ENCODE data around the gene LDLRAP1. TPM values are rescaled to one million over a fixed set of nuclear protein-coding genes. Genes with fewer than 3 reads are reported as not detected.

The LDLRAP1 gene
- total RNA-seq, 1 donor from 2014 or later = 23.5 TPM

- H3K4me1 Mint-ChIP-seq (ENCODE audit: low read depth) = peaks cover 40% of the 10 kb centered on the region
- no peaks in the 10 kb centered on the region for H3K9me3 Mint-ChIP-seq (ENCODE audit: low read depth)
- peaks cover 3% of the 10 kb centered on the region for H3K36me3 Mint-ChIP-seq (ENCODE audit: low read depth)
- DNase-seq (ENCODE audit: low spot score) = no peak
- H3K27me3 Mint-ChIP-seq (ENCODE audit: low read depth) = no peaks in the 10 kb centered on the region
- H3K27ac Mint-ChIP-seq (ENCODE audit: unreplicated experiment) = no peak overlapping the region
- H3K4me3 Mint-ChIP-seq (ENCODE audit: unreplicated experiment) = no peak overlapping the region
- TF ChIP-seq, protein P1, sequence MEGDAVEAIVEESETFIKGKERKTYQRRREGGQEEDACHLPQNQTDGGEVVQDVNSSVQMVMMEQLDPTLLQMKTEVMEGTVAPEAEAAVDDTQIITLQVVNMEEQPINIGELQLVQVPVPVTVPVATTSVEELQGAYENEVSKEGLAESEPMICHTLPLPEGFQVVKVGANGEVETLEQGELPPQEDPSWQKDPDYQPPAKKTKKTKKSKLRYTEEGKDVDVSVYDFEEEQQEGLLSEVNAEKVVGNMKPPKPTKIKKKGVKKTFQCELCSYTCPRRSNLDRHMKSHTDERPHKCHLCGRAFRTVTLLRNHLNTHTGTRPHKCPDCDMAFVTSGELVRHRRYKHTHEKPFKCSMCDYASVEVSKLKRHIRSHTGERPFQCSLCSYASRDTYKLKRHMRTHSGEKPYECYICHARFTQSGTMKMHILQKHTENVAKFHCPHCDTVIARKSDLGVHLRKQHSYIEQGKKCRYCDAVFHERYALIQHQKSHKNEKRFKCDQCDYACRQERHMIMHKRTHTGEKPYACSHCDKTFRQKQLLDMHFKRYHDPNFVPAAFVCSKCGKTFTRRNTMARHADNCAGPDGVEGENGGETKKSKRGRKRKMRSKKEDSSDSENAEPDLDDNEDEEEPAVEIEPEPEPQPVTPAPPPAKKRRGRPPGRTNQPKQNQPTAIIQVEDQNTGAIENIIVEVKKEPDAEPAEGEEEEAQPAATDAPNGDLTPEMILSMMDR (IDR thresholded peaks at IDR 0.05) = no peak
These were observed 10.5 kb downstream of the LDLRAP1 start for GRCh38 chr1:25553749-25554429.

DNA sequence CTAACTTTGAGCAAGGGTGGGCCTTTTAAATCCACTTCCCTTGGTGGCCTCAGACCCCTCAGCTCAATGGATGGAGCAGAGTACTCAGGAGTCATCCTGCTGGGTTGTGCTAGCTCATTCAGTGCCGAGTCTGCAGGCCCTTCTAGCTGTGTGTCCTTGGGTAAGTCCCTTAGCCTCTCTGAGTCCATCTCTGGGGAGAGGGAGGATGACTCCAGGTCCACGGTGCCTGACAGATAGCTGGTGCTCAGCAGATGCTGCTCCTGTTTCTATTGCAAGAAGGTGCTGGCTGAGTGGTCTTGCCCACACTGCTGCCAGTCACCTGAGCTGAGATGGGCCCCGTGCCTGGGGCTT, 11.0 kb downstream of the LDLRAP1 start:
- TF ChIP-seq, protein P1 (IDR thresholded peaks at IDR 0.05) = no peak
- Mint-ChIP-seq H3K27ac (ENCODE audit: unreplicated experiment) (no peak overlapping the region), H3K4me1 (ENCODE audit: low read depth) (peaks cover 35% of the 10 kb centered on the region), H3K4me3 (ENCODE audit: unreplicated experiment) (no peak overlapping the region), H3K9me3 (ENCODE audit: low read depth) (no peaks in the 10 kb centered on the region), H3K36me3 (ENCODE audit: low read depth) (peaks cover 6% of the 10 kb centered on the region), H3K27me3 (ENCODE audit: low read depth) (no peaks in the 10 kb centered on the region)
- no peak for DNase-seq (ENCODE audit: low spot score)

DNA sequence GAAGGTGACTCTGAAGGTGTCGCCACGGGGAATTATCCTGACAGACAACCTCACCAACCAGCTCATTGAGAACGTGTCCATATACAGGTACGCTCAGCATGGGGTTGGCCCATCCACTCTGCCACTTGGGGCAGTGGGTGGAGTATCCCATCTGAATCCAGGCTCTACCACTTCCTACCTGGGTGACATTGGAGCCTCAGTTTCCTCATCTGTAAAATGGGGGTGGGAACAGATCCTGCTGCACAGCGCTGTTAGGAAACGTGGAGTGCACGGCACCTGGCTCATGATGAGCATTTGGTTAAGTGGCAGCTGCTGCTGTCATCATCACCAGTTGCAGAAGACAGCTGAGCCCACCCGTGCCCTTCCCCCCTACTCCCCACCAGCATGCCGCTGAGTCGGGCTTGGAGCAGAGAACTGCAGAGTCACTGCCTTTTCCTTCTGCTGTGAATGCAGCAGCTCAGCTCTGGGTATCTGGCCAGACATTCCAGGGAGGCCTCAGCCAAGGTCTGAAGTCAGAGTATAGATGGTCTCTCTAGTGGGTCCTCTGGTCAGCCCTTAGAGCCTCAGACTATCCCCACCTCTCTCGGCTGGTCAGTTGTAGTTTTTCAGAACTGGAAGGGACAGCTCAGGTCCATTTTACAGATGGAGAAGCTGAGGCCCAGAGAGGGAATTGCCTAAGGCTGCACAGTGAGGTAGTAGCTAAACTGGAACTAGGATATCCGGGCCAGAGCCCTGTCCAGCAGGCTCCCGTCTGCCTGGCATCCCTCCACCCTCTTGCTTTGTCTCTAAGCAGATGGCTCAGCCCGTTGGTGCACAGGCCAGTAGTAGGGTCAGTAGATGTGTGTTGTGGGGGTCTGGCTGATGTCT, 11.7 kb downstream of the LDLRAP1 start:
- H3K27ac Mint-ChIP-seq (ENCODE audit: unreplicated experiment) = no peak overlapping the region
- DNase-seq (ENCODE audit: low spot score) = no peak
- H3K4me3 Mint-ChIP-seq (ENCODE audit: unreplicated experiment) = no peak overlapping the region
- H3K4me1 Mint-ChIP-seq (ENCODE audit: low read depth) = peaks cover 27% of the 10 kb centered on the region
- no peaks in the 10 kb centered on the region for H3K27me3 Mint-ChIP-seq (ENCODE audit: low read depth)
- no peaks in the 10 kb centered on the region for H3K9me3 Mint-ChIP-seq (ENCODE audit: low read depth)
- TF ChIP-seq, protein P1 (IDR thresholded peaks at IDR 0.05) = no peak
- H3K36me3 Mint-ChIP-seq (ENCODE audit: low read depth) = peaks cover 6% of the 10 kb centered on the region

- TF ChIP-seq, protein P1 (IDR thresholded peaks at IDR 0.05) = no peak
- Mint-ChIP-seq H3K36me3 (ENCODE audit: low read depth) (peaks cover 6% of the 10 kb centered on the region), H3K27ac (ENCODE audit: unreplicated experiment) (no peak overlapping the region), H3K9me3 (ENCODE audit: low read depth) (no peaks in the 10 kb centered on the region), H3K27me3 (ENCODE audit: low read depth) (no peaks in the 10 kb centered on the region), H3K4me3 (ENCODE audit: unreplicated experiment) (no peak overlapping the region), H3K4me1 (ENCODE audit: low read depth) (peaks cover 21% of the 10 kb centered on the region)
- no peak for DNase-seq (ENCODE audit: low spot score)
These were observed 12.3 kb downstream of the LDLRAP1 start for GRCh38 chr1:25555753-25556092.

DNA sequence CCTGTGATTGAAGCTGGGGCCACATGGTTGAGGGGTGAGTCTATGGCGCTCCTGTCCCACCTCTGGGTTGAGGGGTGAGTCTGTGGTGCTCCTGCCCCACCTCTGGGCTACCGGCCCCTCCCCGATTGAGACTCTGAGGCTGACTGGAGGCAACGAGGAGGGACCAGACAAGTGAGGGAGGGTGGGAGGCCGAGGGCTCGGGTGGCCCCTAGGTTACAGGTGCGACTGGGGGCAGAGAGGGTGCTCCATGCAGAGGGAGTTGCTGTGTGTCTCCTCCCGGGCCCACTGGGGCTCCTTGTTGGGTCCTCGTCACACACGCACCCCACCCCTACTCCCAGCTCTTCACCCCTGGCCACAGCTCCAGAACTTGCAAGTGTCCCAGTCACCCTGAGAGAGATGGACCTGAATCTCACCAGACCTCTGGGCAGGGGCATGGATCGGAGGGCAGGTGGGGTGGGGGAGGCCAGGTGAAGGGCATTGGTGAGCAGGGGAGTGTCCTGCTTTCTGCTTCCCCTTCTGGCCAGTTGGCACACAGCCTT, 12.8 kb downstream of the LDLRAP1 start:
- no peak for DNase-seq (ENCODE audit: low spot score)
- no peaks in the 10 kb centered on the region for H3K27me3 Mint-ChIP-seq (ENCODE audit: low read depth)
- TF ChIP-seq, protein P1 (IDR thresholded peaks at IDR 0.05) = no peak
- H3K4me3 Mint-ChIP-seq (ENCODE audit: unreplicated experiment) = no peak overlapping the region
- H3K27ac Mint-ChIP-seq (ENCODE audit: unreplicated experiment) = no peak overlapping the region
- H3K36me3 Mint-ChIP-seq (ENCODE audit: low read depth) = peaks cover 6% of the 10 kb centered on the region
- H3K4me1 Mint-ChIP-seq (ENCODE audit: low read depth) = peaks cover 17% of the 10 kb centered on the region
- H3K9me3 Mint-ChIP-seq (ENCODE audit: low read depth) = no peaks in the 10 kb centered on the region

Measured in chondrocyte (in vitro differentiated cells).